ENCODE measurements around the gene CIAO1. TPM values are rescaled to one million over a fixed set of nuclear protein-coding genes. Genes with fewer than 3 reads are reported as not detected.

The CIAO1 gene
- total RNA-seq: 76.2 and 91.8 TPM in 2 replicates

DNA sequence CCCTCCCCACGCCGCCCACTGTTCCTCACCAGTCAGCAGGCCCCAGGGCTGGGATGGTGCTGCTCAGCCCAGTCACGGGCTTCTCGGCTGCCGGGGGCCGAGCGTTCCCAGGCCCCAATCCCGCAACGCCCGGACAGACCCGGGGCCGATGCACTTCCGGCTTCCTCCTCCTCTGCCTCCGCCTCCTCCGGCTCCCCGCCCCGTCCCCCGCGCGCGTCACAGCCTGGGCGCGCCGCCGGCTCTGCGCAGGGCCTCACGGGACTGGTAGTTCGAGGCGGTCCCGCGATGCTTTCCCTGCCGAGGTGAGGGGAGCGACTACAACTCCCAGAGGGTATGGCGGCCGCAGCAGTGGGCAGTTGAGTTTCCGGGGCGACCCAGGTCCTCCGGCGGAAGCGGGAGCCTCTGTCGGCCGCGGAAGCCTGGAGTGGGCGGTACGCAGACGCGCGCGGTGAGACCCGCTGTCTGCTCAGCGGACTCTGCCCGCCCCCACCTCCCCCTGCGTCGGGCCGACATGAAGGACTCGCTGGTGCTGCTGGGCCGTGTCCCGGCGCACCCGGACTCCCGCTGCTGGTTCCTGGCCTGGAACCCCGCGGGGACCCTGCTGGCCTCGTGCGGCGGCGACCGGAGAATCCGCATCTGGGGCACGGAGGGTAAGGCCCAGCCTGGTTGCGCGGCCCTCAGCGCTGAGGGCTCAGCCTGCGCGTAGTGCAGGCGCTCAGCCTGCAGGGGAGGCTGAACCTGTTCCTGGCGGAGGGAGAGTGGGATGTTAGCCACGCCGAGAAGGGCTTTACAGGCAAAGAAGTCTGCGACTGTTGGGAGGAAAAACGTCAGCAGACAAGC is at the start of gene CIAO1, which contains the start of gene TMEM127:
Gene CIAO1, plus strand, starts transcription at position 386 of the 840 bp plus-strand sequence. Its CDS starts 126 bp downstream, at position 512.
Gene TMEM127, minus strand, starts transcription at position 158 of the 840 bp plus-strand sequence. CDS start 616 bp downstream, outside the sequence.

GRCh38 chr2:96305091-96305978 is 39.3 kb downstream of the CIAO1 start, which contains the start of gene SNRNP200:
Gene SNRNP200, minus strand, starts transcription at chr2:96305546. Its CDS starts 109 bp downstream, at chr2:96305437.

Other genes starting within 250 kb of the CIAO1 start
- gene GPAT2, start 231.3 kb upstream of the CIAO1 start, total RNA-seq: 2.7 and 11.0 TPM in 2 replicates
- not detected in 2 replicates for gene ADRA2B, start 149.7 kb upstream of the CIAO1 start, total RNA-seq
- 0.23 TPM in 1 of 2 replicates, not detected in the other for gene ASTL, start 127.7 kb upstream of the CIAO1 start, total RNA-seq
- 3.0 and 4.2 TPM in 2 replicates for gene DUSP2, start 120.8 kb upstream of the CIAO1 start, total RNA-seq
- 108 and 144 TPM in 2 replicates for gene STARD7, start 57.4 kb upstream of the CIAO1 start, total RNA-seq
- 18.7 and 24.3 TPM in 2 replicates for gene TMEM127, start 228 bp upstream of the CIAO1 start, total RNA-seq
- gene SNRNP200, start 39.3 kb downstream of the CIAO1 start, total RNA-seq: 47.8 and 76.7 TPM in 2 replicates
- gene ITPRIPL1, start 59.1 kb downstream of the CIAO1 start, total RNA-seq: 0.30 and 1.5 TPM in 2 replicates
- gene NCAPH, start 69.5 kb downstream of the CIAO1 start, total RNA-seq: 0.89 and 10.4 TPM in 2 replicates
- not detected in 2 replicates for gene NEURL3, start 239.1 kb downstream of the CIAO1 start, total RNA-seq